Activated CD4-positive, alpha-beta memory T cell treated with anti-CD3 and anti-CD28 coated beads for 36 hours (primary cell): ENCODE measurements around the gene LGALS16. TPM values are rescaled to one million over a fixed set of nuclear protein-coding genes. Genes with fewer than 3 reads are reported as not detected.
A peak's percentile ranks its signal among the peaks of the same experiment; 100 is the strongest.
"Not testable (repeated sequence)": the region's sequence is repeated elsewhere in the genome, so short reads cannot be mapped to it uniquely, and the experiment has no call there.

ENCODE experiments used
- CTCF ChIA-PET: fragments of 350-600 bp; sonication (Branson Sonifier 250); formaldehyde crosslinking; loops from one replicate; lab custom pipeline; 2021; ENCODE audit warnings: antibody characterized with exemption, inconsistent platforms; lab: Charles Lee
- POLR2A ChIA-PET: fragments of 350-600 bp; sonication (Branson Sonifier 250); formaldehyde crosslinking; loops from one replicate; lab custom pipeline; 2021; ENCODE audit warnings: antibody characterized with exemption; lab: Charles Lee
- DNase-seq: peaks from one replicate; pipeline ENCODE4 v3.0.0-alpha.2; 2020
- H3K27ac Mint-ChIP-seq: one replicate; pipeline ENCODE4 v1.8.0; 2021; ENCODE audit warnings: mixed read lengths
- H3K27me3 Mint-ChIP-seq: one replicate; pipeline ENCODE4 v1.8.0; 2021; ENCODE audit warnings: mixed read lengths
- H3K36me3 Mint-ChIP-seq: one replicate; pipeline ENCODE4 v1.8.0; 2021; ENCODE audit warnings: mixed read lengths
- H3K4me1 Mint-ChIP-seq: one replicate; pipeline ENCODE4 v1.8.0; 2021; ENCODE audit warnings: low read depth, mixed read lengths
- H3K4me3 Mint-ChIP-seq: one replicate; pipeline ENCODE4 v1.8.0; 2021; ENCODE audit warnings: mild to moderate bottlenecking, mixed read lengths
- H3K9me3 Mint-ChIP-seq: one replicate; pipeline ENCODE4 v1.8.0; 2021; ENCODE audit warnings: mixed read lengths
- intact Hi-C: fragments of 100-400 bp; cut with micrococcal nuclease; formaldehyde crosslinking; loops from one replicate; pipeline ENCODE4 v1.15.1; 2023
- total RNA-seq, 2 experiments: library from RNA; stranded (reverse); gene quantifications; one replicate each; pipeline ENCODE4 v1.2.3, GENCODE V29; 2021

LGALS16 gene
- not detected for total RNA-seq

GRCh38 chr19:39655613-39656012 is at the start of gene LGALS16:
TSS of gene LGALS16 (plus strand) at chr19:39655913. CDS start at chr19:39655962, 49 bp downstream.
- Mint-ChIP-seq H3K36me3 (no peaks in the 10 kb centered on the region), H3K4me1 (no peaks in the 10 kb centered on the region), H3K9me3 (no peaks in the 10 kb centered on the region), H3K4me3 (no peak within 1 kb of the TSS), H3K27ac (no peak within 1 kb of the TSS), H3K27me3 (peaks cover 23% of the 10 kb centered on the region)
- DNase-seq = no peak
- intact Hi-C loops = no loop called here
- ChIA-PET POLR2A (no interaction called here), CTCF (no interaction called here)

GRCh38 chr19:39607021-39607420 is 48.7 kb upstream of the LGALS16 start:
- intact Hi-C loops = no loop called here
- Mint-ChIP-seq H3K27ac (no peak overlapping the region), H3K4me1 (peaks cover 2% of the 10 kb centered on the region), H3K9me3 (no peaks in the 10 kb centered on the region), H3K4me3 (no peak overlapping the region), H3K27me3 (peaks cover 7% of the 10 kb centered on the region), H3K36me3 (no peaks in the 10 kb centered on the region)
- ChIA-PET CTCF (no interaction called here), POLR2A (no interaction called here)
- no peak for DNase-seq

- no peak overlapping the region for H3K27ac Mint-ChIP-seq
- no peaks in the 10 kb centered on the region for H3K9me3 Mint-ChIP-seq
- intact Hi-C loops = no loop called here
- POLR2A ChIA-PET = no interaction called here
- CTCF ChIA-PET = no interaction called here
- DNase-seq = no peak
- peaks cover 2% of the 10 kb centered on the region for H3K4me1 Mint-ChIP-seq
- H3K4me3 Mint-ChIP-seq = no peak overlapping the region
- H3K36me3 Mint-ChIP-seq = no peaks in the 10 kb centered on the region
- peaks cover 7% of the 10 kb centered on the region for H3K27me3 Mint-ChIP-seq
These were observed 48.2 kb upstream of the LGALS16 start for GRCh38 chr19:39607561-39607960.

- CTCF ChIA-PET = no interaction called here
- no peak overlapping the region for H3K4me3 Mint-ChIP-seq
- peaks cover 5% of the 10 kb centered on the region for H3K9me3 Mint-ChIP-seq
These were observed 42.1 kb upstream of the LGALS16 start for GRCh38 chr19:39613597-39613996.

GRCh38 chr19:39617745-39618144 is 38.0 kb upstream of the LGALS16 start:
- peaks cover 39% of the 10 kb centered on the region for H3K27me3 Mint-ChIP-seq

More at GRCh38 chr19:39613597-39613996, 42.1 kb upstream of the LGALS16 start:
- H3K4me1 Mint-ChIP-seq = no peaks in the 10 kb centered on the region
- H3K36me3 Mint-ChIP-seq = no peaks in the 10 kb centered on the region
- DNase-seq = no peak
- intact Hi-C loops = no loop called here
- peaks cover 2% of the 10 kb centered on the region for H3K27me3 Mint-ChIP-seq
- no peak overlapping the region for H3K27ac Mint-ChIP-seq
- POLR2A ChIA-PET = no interaction called here

GRCh38 chr19:39623946-39624345 is 31.8 kb upstream of the LGALS16 start:
- Mint-ChIP-seq H3K27me3 (peaks cover 42% of the 10 kb centered on the region), H3K36me3 (no peaks in the 10 kb centered on the region), H3K4me1 (no peaks in the 10 kb centered on the region), H3K9me3 (no peaks in the 10 kb centered on the region), H3K27ac (no peak overlapping the region), H3K4me3 (no peak overlapping the region)
- intact Hi-C loops = no loop called here
- no peak for DNase-seq
- ChIA-PET CTCF (no interaction called here), POLR2A (no interaction called here)

More at GRCh38 chr19:39617745-39618144, 38.0 kb upstream of the LGALS16 start:
- H3K4me1 Mint-ChIP-seq = no peaks in the 10 kb centered on the region
- no peak for DNase-seq
- H3K9me3 Mint-ChIP-seq = peaks cover 5% of the 10 kb centered on the region
- ChIA-PET CTCF (no interaction called here), POLR2A (no interaction called here)
- H3K27ac Mint-ChIP-seq = no peak overlapping the region
- intact Hi-C loops = no loop called here
- no peaks in the 10 kb centered on the region for H3K36me3 Mint-ChIP-seq
- H3K4me3 Mint-ChIP-seq = no peak overlapping the region

- CTCF ChIA-PET = interaction anchor here (0.8 to 3.2 kb wide), 5 partner anchors 43 to 76 kb away, joined by 3 to 18 read pairs (median 5); no protein-coding TSS in a partner anchor
- H3K4me3 Mint-ChIP-seq = not testable (repeated sequence)
These were observed 28.1 kb upstream of the LGALS16 start for GRCh38 chr19:39627631-39628030.

GRCh38 chr19:39631178-39631577 is 24.5 kb upstream of the LGALS16 start:
- Mint-ChIP-seq H3K9me3 (no peaks in the 10 kb centered on the region), H3K27ac (no peak overlapping the region), H3K4me3 (no peak overlapping the region), H3K4me1 (no peaks in the 10 kb centered on the region), H3K27me3 (peaks cover 15% of the 10 kb centered on the region), H3K36me3 (no peaks in the 10 kb centered on the region)
- CTCF ChIA-PET = no interaction called here
- no peak for DNase-seq
- intact Hi-C loops = no loop called here
- POLR2A ChIA-PET = no interaction called here

More at GRCh38 chr19:39627631-39628030, 28.1 kb upstream of the LGALS16 start:
- H3K4me1 Mint-ChIP-seq, POLR2A ChIA-PET, H3K36me3 Mint-ChIP-seq, H3K27ac Mint-ChIP-seq, DNase-seq, H3K9me3 Mint-ChIP-seq: not testable (repeated sequence)
- H3K27me3 Mint-ChIP-seq = peaks cover 12% of the 10 kb centered on the region
- intact Hi-C loops = loop anchor here (2.0 kb wide), 2 partner anchors 69 to 77 kb away; no protein-coding TSS in a partner anchor

- H3K27me3 Mint-ChIP-seq = peaks cover 15% of the 10 kb centered on the region
- H3K36me3 Mint-ChIP-seq = no peaks in the 10 kb centered on the region
- intact Hi-C loops = no loop called here
- ChIA-PET POLR2A (no interaction called here), CTCF (no interaction called here)
- H3K9me3 Mint-ChIP-seq = no peaks in the 10 kb centered on the region
- no peak for DNase-seq
- H3K27ac Mint-ChIP-seq = no peak overlapping the region
- no peaks in the 10 kb centered on the region for H3K4me1 Mint-ChIP-seq
- H3K4me3 Mint-ChIP-seq = no peak overlapping the region
These were observed 24.1 kb upstream of the LGALS16 start for GRCh38 chr19:39631626-39632025.

GRCh38 chr19:39637891-39638290 is 17.8 kb upstream of the LGALS16 start:
- no peaks in the 10 kb centered on the region for H3K36me3 Mint-ChIP-seq
- no peaks in the 10 kb centered on the region for H3K4me1 Mint-ChIP-seq
- intact Hi-C loops = no loop called here
- no peak overlapping the region for H3K27ac Mint-ChIP-seq
- POLR2A ChIA-PET = no interaction called here
- no peaks in the 10 kb centered on the region for H3K9me3 Mint-ChIP-seq
- CTCF ChIA-PET = no interaction called here
- no peak overlapping the region for H3K4me3 Mint-ChIP-seq
- H3K27me3 Mint-ChIP-seq = peaks cover 57% of the 10 kb centered on the region
- DNase-seq = no peak

- ChIA-PET CTCF (no interaction called here), POLR2A (no interaction called here)
- no peak for DNase-seq
- Mint-ChIP-seq H3K4me1 (no peaks in the 10 kb centered on the region), H3K36me3 (no peaks in the 10 kb centered on the region), H3K4me3 (no peak overlapping the region), H3K9me3 (no peaks in the 10 kb centered on the region), H3K27me3 (peaks cover 62% of the 10 kb centered on the region), H3K27ac (no peak overlapping the region)
- intact Hi-C loops = no loop called here
These were observed 13.9 kb upstream of the LGALS16 start for GRCh38 chr19:39641773-39642172.

GRCh38 chr19:39643591-39643990 is 12.1 kb upstream of the LGALS16 start:
- ChIA-PET CTCF (no interaction called here), POLR2A (no interaction called here)
- H3K4me1 Mint-ChIP-seq = no peaks in the 10 kb centered on the region
- intact Hi-C loops = no loop called here
- DNase-seq = no peak
- H3K36me3 Mint-ChIP-seq = no peaks in the 10 kb centered on the region
- H3K9me3 Mint-ChIP-seq = no peaks in the 10 kb centered on the region
- H3K4me3 Mint-ChIP-seq = no peak overlapping the region
- peaks cover 59% of the 10 kb centered on the region for H3K27me3 Mint-ChIP-seq
- no peak overlapping the region for H3K27ac Mint-ChIP-seq

GRCh38 chr19:39645800-39646411 is 9.8 kb upstream of the LGALS16 start:
- no peak overlapping the region for H3K4me3 Mint-ChIP-seq
- intact Hi-C loops = no loop called here
- peak; percentile 37 for DNase-seq
- H3K27me3 Mint-ChIP-seq = peaks cover 59% of the 10 kb centered on the region
- H3K4me1 Mint-ChIP-seq = no peaks in the 10 kb centered on the region
- ChIA-PET CTCF (no interaction called here), POLR2A (no interaction called here)
- H3K9me3 Mint-ChIP-seq = no peaks in the 10 kb centered on the region
- no peaks in the 10 kb centered on the region for H3K36me3 Mint-ChIP-seq
- H3K27ac Mint-ChIP-seq = no peak overlapping the region
